GM03348 (cell line): ENCODE results near the gene DST.
A peak's percentile ranks its signal among the peaks of the same experiment; 100 is the strongest.

Experiments
- DNase-seq: peaks from one replicate; pipeline ENCODE4 v3.0.0; 2012; ENCODE audit warnings: low spot score

DST gene

DNA sequence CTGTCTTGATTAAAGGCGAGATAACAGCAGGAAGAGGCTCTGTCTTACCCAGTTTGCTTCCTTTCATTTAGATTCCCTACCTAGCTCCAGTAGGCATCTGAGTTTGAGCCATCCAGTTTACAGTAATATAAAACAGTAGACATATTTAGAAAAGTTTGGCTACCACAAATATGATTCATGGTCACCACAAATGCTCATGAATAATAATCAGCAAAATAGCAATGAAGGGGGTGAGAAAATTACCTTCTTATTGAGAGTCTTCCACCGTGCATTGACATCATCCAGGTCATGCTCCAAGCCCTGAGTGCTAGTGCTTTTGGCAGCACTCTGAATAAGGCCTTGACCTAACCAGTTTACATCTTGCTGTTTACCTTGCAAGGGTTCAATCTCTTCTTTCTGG is 106.2 kb downstream of the DST start:
- DNase-seq = no peak

- no peak for DNase-seq
Observed at GRCh38 chr6:56535626-56536025, 107.1 kb downstream of the DST start.

DNA sequence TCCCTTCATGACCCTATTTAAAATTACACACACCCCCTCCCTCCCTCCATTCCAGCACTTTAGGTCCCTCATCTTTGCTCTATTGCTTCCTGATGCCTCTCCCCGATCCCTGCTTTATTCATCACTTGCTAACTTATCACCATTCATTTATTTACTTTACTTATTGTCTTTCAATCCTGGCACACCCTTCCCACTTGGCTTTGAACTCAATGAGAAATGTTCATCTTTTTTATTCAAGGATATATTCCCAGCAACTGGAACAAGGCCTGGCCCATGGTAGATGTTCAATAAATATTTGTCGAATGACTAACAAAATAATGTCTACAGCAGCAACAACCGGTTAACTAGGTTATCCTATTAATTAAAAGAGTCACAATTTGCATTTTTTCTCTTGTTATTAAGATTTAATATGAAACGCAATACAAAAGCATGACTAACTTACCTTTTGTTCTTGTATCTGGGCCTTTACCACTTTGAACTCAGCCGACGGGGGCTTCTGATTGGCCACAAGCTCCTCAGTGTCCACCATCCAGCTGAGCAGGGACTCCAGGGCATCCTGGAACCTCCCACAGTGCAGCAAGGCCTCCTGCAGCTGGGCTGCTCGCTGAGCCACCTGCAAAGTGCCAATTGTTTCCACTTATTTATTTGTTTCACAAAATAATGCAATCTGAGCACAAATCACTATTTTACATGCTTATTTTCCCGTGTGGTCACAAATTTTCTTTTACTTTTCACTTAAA is 107.8 kb downstream of the DST start:
- no peak for DNase-seq

- no peak for DNase-seq
Observed at GRCh38 chr6:56532766-56533551, 109.7 kb downstream of the DST start.

- no peak for DNase-seq
Observed at GRCh38 chr6:56531839-56532595, 110.7 kb downstream of the DST start.

DNA sequence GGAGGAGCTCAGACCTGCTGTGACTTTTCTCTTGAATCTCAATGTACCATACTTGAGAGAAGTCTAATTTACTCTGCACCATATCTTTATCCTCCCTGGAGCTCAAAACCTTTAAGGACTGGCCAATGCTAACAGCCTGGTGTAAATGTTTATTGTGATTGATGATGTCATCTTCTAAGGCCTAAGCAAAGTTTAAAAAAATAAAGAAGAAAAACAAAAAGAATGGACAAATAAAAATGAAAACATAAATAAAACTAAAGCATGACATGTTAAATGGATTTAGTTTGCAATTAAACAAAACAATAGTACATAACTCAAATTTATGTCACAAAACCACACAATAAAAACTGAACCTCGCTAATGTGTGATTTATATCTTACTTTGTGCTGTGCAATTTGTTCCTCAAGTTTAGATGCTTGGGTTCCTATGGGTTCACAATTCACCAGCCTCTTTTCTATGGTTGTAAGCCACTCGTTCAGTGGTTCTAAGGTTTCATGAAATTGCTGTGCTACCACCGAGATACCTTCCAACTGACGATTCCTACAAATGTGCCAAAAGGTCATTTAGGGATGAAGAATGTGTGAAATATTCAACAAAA is 113.0 kb downstream of the DST start:
- no peak for DNase-seq

DNA sequence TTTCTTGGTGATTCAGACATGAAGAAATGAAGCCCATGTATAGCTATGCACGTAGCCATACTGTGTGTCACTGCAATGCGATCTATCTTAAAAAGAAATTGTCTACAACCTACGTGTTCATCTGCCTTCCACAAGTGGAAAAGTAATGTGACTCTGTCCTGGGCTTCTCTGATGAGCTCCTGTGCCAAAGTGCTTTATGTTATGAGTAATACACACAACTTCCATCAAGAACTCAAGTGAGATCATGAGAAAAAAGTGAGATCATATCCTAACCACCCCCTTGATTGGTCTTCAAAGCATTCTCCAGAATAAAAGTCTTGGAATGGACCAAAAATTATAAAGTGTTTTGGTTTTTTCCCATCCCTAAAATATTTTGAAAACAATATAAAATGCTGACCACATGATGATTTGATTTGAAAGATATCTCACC is 114.3 kb downstream of the DST start:
- peak; percentile 61 for DNase-seq

GRCh38 chr6:56527934-56528333 is 114.8 kb downstream of the DST start:
- DNase-seq = no peak

- DNase-seq = no peak
Observed at GRCh38 chr6:56526860-56527544, 115.7 kb downstream of the DST start.

GRCh38 chr6:56525974-56526789 is 116.5 kb downstream of the DST start:
- no peak for DNase-seq

- DNase-seq = peak; percentile 66
Observed at GRCh38 chr6:56524891-56525703, 117.6 kb downstream of the DST start.

- DNase-seq = no peak
Observed at GRCh38 chr6:56522495-56523270, 120.0 kb downstream of the DST start.

- no peak for DNase-seq
Observed at GRCh38 chr6:56521976-56522375, 120.7 kb downstream of the DST start.

DNA sequence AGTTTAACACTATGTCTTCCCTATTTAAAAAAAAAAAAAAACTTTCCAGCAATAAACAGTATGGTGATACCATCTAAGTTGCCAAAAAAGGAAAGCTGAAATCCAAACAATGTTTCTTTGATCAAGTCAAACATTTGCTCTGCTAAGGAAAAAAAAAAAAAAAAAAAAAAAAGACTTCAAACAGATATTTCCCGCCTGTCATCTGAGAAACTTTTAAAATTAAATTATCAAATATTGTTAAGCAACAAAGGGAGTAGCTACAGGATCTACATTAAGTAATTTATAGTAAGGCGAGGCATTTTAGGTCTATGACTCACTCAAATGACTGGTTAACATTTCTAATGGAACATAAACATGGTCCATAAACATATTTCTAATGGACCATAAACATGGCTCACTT is 121.2 kb downstream of the DST start:
- DNase-seq = no peak

- DNase-seq = no peak
Observed at GRCh38 chr6:56520218-56520617, 122.5 kb downstream of the DST start.

DNA sequence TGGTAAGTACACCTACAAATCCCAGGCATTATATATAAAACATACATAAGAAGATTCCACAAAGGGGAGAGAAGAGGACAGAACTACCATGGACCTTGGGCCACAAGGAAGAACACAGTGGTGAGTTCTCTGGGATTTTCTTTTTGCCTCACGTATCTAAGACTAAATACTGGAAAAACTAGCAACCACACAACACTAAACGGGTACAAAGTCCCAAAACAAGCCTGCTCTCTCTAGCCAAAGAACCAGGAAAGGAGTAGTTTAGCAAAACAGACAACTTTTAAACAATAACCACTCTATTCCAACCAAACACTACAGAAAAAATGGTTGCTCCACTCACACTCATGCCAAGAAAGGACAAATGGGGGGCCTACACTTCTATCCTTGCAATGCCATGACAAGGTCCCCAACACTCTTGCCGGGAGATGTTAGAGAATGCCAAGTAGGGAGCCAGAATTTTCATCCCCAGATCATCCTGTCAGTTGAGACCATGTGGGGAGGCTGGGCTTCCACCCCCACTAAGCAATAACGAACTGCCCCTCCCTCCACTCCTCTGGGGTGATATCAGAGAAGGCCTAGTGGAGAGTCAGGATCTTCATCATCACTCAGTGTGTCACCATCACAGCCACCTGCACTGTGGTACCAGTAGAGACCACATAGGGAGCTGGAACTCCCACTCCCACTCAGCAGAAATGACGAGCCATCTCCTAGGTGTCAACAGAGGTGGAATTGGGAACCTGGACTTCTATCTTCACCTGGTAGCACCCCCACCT is 123.5 kb downstream of the DST start:
- no peak for DNase-seq

DNA sequence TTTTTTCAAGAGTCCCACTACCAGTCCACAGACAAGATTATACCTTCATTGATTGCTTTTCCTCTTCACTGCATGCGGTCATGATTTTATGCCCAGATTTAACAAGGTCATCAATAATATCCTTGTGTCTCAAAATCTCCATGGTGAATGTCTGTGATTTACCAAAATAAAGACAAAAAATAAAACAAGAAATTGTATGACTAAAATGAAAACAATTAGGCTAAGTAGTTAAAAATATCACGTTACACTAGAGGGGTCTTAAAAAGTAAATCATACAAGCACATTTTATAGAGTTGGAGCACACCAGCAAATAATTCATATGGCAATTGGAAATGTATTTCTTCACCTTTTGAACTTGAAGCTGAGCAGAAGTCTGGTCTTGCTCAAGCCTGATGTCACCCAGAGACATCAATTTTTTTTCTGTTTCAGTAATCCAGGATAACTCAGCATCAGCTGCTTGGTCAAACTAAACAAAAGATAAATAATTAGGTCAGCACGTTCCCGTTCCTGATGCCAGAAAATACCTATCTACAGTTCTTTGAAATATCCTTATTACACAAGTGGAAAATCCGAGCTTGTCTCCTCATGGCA is 125.4 kb downstream of the DST start:
- peak; percentile 11 for DNase-seq

GRCh38 chr6:56516003-56516402 is 126.7 kb downstream of the DST start:
- DNase-seq = no peak
